Brain microvascular endothelial cell (primary cell): Measurements from ENCODE around the gene MOK.

Experiments used
- DNase-seq: peaks from one replicate; pipeline ENCODE4 v3.0.0-alpha.2; 2020
- H3K27ac ChIP-seq: fragments of 250-450 bp; sonication (Bioruptor Pico); 2 replicates; pipeline ENCODE4 v1.5.1; 2020; ENCODE audit warnings: mild to moderate bottlenecking, moderate library complexity
- H3K27me3 ChIP-seq: fragments of 250-450 bp; sonication (Bioruptor Pico); replicated peaks from 2 replicates; pipeline ENCODE4 v1.5.1; 2020; ENCODE audit warnings: mild to moderate bottlenecking
- H3K36me3 ChIP-seq: fragments of 250-450 bp; sonication (Bioruptor Pico); replicated peaks from 2 replicates; pipeline ENCODE4 v1.5.1; 2020; ENCODE audit warnings: mild to moderate bottlenecking
- H3K4me3 ChIP-seq: 2 replicates; pipeline ENCODE4 v1.5.1; 2011; ENCODE audit warnings: low read depth, mild to moderate bottlenecking, control low read depth, low read length, moderate library complexity
- CTCF ChIP-seq: IDR thresholded peaks from 2 replicates; pipeline ENCODE4 v1.5.1; 2011; ENCODE audit warnings: low read depth, mild to moderate bottlenecking, moderate library complexity, low read length, control low read depth, inconsistent platforms; ENCODE audit errors: missing control alignments
- in situ Hi-C: cut with HindIII; loops from 2 replicates; pipeline ENCODE4 v1.10.0; 2017; ENCODE audit warnings: low sequenced_read_pairs, low pct_ligation_motif_present

Gene MOK

GRCh38 chr14:102226356-102227125 is 78.4 kb downstream of the MOK start:
- Histone ChIP-seq H3K36me3 (peaks cover 23% of the 10 kb centered on the region), H3K4me3 (no peak overlapping the region), H3K27ac (no peak overlapping the region), H3K27me3 (no peaks in the 10 kb centered on the region)
- no peak for TF ChIP-seq CTCF
- no peak for DNase-seq
- in situ Hi-C loops: no loop called here

DNA sequence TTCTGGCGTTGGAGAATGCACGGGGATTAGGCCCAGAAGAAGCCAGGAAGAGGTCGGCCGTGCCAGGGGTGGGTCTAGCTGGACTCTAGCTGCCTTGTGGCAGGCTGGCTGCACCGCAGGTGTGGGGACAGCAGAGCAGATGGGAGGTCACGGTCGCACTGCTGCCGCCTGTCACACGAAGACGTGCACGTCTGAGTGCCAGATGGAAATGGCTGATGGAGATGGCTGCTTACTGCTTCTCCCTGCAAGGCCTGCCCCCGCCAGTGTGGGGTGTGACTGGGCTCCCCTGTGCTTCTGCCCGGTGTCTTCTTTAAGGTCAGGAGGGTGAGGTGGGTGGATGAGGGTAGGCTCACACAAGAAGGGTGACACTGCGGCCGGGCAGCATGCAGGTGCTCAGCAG is 79.0 kb downstream of the MOK start:
- Histone ChIP-seq H3K4me3 (no peak overlapping the region), H3K27me3 (no peaks in the 10 kb centered on the region), H3K27ac (no peak overlapping the region), H3K36me3 (peaks cover 21% of the 10 kb centered on the region)
- in situ Hi-C loops: no loop called here
- no peak for TF ChIP-seq CTCF
- no peak for DNase-seq

DNA sequence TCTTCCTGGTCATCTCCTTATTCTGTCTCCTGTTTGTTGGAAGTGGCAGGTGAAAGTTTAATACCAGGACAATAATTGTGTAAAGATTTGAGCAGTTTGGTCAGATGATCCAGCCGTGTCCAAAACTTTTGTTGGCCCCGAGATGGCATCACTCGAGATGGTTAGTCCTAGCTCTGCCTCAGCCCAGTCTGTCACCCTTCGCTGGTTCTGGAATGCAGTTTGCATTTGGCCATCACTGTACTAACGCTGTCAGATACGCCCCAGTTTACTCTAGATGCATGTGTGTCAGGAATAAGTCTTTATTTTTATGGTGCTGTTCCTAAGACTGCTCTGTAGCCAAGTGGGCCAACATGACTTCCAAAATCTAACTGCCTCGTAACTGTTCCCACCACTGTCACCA is 79.6 kb downstream of the MOK start:
- peaks cover 18% of the 10 kb centered on the region for H3K36me3 ChIP-seq

GRCh38 chr14:102223682-102224081 is 81.3 kb downstream of the MOK start:
- Histone ChIP-seq H3K36me3 (peaks cover 10% of the 10 kb centered on the region), H3K27ac (no peak overlapping the region), H3K4me3 (no peak overlapping the region), H3K27me3 (no peaks in the 10 kb centered on the region)
- TF ChIP-seq CTCF: no peak
- in situ Hi-C loops: no loop called here
- no peak for DNase-seq

More for the DNA sequence above, 79.6 kb downstream of the MOK start:
- H3K4me3 ChIP-seq: no peak overlapping the region
- H3K27me3 ChIP-seq: no peaks in the 10 kb centered on the region
- no peak overlapping the region for H3K27ac ChIP-seq
- DNase-seq: no peak
- in situ Hi-C loops: no loop called here
- TF ChIP-seq CTCF: no peak

DNA sequence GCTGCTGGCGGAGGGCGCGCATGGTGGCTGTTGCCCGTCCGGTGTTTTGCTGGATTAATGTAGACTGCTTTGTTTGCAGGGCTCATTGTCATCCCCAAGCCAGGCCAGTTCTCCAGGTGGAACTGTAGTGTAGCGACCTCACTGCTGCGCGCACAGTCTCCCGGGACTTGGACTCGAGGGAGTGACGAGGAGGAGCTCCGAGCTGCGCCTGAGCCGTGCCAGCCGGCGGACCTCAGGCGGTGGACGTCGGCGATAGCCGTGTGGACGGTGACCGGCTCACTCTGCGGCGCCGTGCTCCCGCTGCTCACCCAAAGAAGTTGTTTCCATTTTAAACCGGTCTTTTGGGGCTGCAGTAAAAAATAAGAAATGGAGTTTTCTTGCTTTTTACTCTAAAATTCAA is 82.2 kb downstream of the MOK start:
- DNase-seq: no peak
- Histone ChIP-seq H3K4me3 (no peak overlapping the region), H3K27me3 (no peaks in the 10 kb centered on the region), H3K27ac (no peak overlapping the region), H3K36me3 (peaks cover 10% of the 10 kb centered on the region)
- in situ Hi-C loops: no loop called here
- no peak for TF ChIP-seq CTCF

DNA sequence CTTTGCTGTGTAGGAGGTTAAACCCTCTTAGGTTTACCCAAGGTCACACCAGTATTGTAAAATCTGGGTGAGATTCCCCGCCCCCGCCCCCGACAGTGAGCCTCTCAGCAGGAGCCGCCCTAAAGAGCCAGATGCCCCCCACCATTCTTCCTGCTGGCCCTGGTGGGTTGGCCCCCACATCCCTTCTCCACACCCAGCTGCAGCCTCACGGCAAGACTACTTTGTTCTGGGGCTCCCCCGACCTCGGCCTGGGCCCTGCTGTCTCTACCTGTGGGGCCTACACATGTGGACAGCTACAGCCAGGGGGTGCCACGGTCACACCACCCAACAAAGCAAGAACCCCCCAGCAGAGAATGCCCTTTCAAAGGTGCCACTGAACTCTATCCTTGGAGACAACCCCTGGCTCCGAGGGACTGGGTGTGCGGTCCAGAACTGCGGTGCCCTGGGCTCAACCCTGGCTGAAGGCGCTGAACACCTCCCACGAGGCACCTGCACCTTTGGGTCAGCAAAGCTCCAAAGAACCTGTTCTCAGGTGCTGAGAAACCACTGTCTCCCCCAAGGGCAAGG is 82.9 kb downstream of the MOK start:
- H3K36me3 ChIP-seq: peaks cover 10% of the 10 kb centered on the region
- in situ Hi-C loops: no loop called here
- DNase-seq: no peak
- no peak for TF ChIP-seq CTCF
- H3K27me3 ChIP-seq: no peaks in the 10 kb centered on the region
- no peak overlapping the region for H3K27ac ChIP-seq
- H3K4me3 ChIP-seq: no peak overlapping the region
